ENCODE results near the gene LRBA. TPM values are rescaled to one million over a fixed set of nuclear protein-coding genes. Genes with fewer than 3 reads are reported as not detected.
"Not testable (repeated sequence)": the region's sequence is repeated elsewhere in the genome, so short reads cannot be mapped to it uniquely, and the experiment has no call there.

Gene LRBA, protein sequence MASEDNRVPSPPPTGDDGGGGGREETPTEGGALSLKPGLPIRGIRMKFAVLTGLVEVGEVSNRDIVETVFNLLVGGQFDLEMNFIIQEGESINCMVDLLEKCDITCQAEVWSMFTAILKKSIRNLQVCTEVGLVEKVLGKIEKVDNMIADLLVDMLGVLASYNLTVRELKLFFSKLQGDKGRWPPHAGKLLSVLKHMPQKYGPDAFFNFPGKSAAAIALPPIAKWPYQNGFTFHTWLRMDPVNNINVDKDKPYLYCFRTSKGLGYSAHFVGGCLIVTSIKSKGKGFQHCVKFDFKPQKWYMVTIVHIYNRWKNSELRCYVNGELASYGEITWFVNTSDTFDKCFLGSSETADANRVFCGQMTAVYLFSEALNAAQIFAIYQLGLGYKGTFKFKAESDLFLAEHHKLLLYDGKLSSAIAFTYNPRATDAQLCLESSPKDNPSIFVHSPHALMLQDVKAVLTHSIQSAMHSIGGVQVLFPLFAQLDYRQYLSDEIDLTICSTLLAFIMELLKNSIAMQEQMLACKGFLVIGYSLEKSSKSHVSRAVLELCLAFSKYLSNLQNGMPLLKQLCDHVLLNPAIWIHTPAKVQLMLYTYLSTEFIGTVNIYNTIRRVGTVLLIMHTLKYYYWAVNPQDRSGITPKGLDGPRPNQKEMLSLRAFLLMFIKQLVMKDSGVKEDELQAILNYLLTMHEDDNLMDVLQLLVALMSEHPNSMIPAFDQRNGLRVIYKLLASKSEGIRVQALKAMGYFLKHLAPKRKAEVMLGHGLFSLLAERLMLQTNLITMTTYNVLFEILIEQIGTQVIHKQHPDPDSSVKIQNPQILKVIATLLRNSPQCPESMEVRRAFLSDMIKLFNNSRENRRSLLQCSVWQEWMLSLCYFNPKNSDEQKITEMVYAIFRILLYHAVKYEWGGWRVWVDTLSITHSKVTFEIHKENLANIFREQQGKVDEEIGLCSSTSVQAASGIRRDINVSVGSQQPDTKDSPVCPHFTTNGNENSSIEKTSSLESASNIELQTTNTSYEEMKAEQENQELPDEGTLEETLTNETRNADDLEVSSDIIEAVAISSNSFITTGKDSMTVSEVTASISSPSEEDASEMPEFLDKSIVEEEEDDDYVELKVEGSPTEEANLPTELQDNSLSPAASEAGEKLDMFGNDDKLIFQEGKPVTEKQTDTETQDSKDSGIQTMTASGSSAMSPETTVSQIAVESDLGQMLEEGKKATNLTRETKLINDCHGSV (N-terminal part only)
- total RNA-seq = 28.2 and 30.3 TPM in 2 replicates
- long read RNA-seq, partial matches to known transcripts = 16 of 27 reads
- long read RNA-seq, other reads (novel, unspliced or antisense) = 11 of 27 reads

- Mint-ChIP-seq H3K36me3 (ENCODE audit: low read depth) (no peaks in the 10 kb centered on the region), H3K27ac (ENCODE audit: unreplicated experiment) (peak within 1 kb of the TSS; percentile 92), H3K4me3 (peak within 1 kb of the TSS; percentile 100), H3K27me3 (ENCODE audit: low read depth) (no peaks in the 10 kb centered on the region), H3K4me1 (peaks cover 21% of the 10 kb centered on the region), H3K9me3 (no peaks in the 10 kb centered on the region)
- DNase-seq (ENCODE audit: low read depth, low spot score) = peak; percentile 52
- TF ChIP-seq, protein P1, sequence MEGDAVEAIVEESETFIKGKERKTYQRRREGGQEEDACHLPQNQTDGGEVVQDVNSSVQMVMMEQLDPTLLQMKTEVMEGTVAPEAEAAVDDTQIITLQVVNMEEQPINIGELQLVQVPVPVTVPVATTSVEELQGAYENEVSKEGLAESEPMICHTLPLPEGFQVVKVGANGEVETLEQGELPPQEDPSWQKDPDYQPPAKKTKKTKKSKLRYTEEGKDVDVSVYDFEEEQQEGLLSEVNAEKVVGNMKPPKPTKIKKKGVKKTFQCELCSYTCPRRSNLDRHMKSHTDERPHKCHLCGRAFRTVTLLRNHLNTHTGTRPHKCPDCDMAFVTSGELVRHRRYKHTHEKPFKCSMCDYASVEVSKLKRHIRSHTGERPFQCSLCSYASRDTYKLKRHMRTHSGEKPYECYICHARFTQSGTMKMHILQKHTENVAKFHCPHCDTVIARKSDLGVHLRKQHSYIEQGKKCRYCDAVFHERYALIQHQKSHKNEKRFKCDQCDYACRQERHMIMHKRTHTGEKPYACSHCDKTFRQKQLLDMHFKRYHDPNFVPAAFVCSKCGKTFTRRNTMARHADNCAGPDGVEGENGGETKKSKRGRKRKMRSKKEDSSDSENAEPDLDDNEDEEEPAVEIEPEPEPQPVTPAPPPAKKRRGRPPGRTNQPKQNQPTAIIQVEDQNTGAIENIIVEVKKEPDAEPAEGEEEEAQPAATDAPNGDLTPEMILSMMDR (conservative IDR thresholded peaks at IDR 0.05) = no peak
These were observed at the start of gene LRBA for GRCh38 chr4:151014521-151015458. LRBA (minus strand) TSS chr4:151015284; CDS start chr4:151014642, 642 bp downstream.

GRCh38 chr4:151063143-151063542 lies 48.1 kb upstream of the LRBA start:
- not testable (repeated sequence) for H3K36me3 Mint-ChIP-seq (ENCODE audit: low read depth); H3K4me1 Mint-ChIP-seq; DNase-seq (ENCODE audit: low read depth, low spot score); H3K9me3 Mint-ChIP-seq; H3K27me3 Mint-ChIP-seq (ENCODE audit: low read depth); H3K27ac Mint-ChIP-seq (ENCODE audit: unreplicated experiment); H3K4me3 Mint-ChIP-seq

DNA sequence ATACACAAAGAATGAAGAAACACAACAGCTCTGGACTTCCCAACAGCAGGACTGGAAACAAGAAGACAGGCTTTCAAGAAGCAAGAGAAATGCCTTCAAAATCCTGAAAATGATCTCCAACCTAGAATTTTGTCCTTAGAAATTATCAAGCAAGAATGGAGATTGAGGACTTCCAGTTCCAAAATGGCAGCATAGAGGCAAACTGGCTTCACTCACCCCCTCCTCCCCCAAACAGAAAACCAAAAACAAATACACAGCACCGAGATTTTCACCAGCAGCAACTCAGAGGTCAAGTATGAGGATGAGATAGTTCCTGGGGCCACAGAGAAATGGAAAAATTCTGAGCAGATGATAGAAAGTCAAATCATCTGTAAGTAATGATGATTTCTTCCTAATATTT lies 40.5 kb upstream of the LRBA start:
- DNase-seq (ENCODE audit: low read depth, low spot score) = no peak
- no peak overlapping the region for H3K27ac Mint-ChIP-seq (ENCODE audit: unreplicated experiment)
- no peak overlapping the region for H3K4me3 Mint-ChIP-seq
- no peaks in the 10 kb centered on the region for H3K36me3 Mint-ChIP-seq (ENCODE audit: low read depth)
- TF ChIP-seq, protein P1 (conservative IDR thresholded peaks at IDR 0.05) = no peak
- H3K9me3 Mint-ChIP-seq = no peaks in the 10 kb centered on the region
- no peaks in the 10 kb centered on the region for H3K27me3 Mint-ChIP-seq (ENCODE audit: low read depth)
- peaks cover 7% of the 10 kb centered on the region for H3K4me1 Mint-ChIP-seq

GRCh38 chr4:151052785-151053184 lies 37.7 kb upstream of the LRBA start:
- H3K4me1 Mint-ChIP-seq = peaks cover 7% of the 10 kb centered on the region
- no peak for DNase-seq (ENCODE audit: low read depth, low spot score)
- TF ChIP-seq, protein P1 (conservative IDR thresholded peaks at IDR 0.05) = no peak
- H3K9me3 Mint-ChIP-seq = no peaks in the 10 kb centered on the region
- no peaks in the 10 kb centered on the region for H3K36me3 Mint-ChIP-seq (ENCODE audit: low read depth)
- no peak overlapping the region for H3K4me3 Mint-ChIP-seq
- no peaks in the 10 kb centered on the region for H3K27me3 Mint-ChIP-seq (ENCODE audit: low read depth)
- no peak overlapping the region for H3K27ac Mint-ChIP-seq (ENCODE audit: unreplicated experiment)

GRCh38 chr4:151049430-151049884 lies 34.4 kb upstream of the LRBA start:
- Mint-ChIP-seq H3K27me3 (ENCODE audit: low read depth) (no peaks in the 10 kb centered on the region), H3K9me3 (no peaks in the 10 kb centered on the region), H3K4me1 (no peaks in the 10 kb centered on the region), H3K4me3 (no peak overlapping the region), H3K36me3 (ENCODE audit: low read depth) (no peaks in the 10 kb centered on the region), H3K27ac (ENCODE audit: unreplicated experiment) (no peak overlapping the region)
- DNase-seq (ENCODE audit: low read depth, low spot score) = no peak
- TF ChIP-seq, protein P1 (conservative IDR thresholded peaks at IDR 0.05) = no peak
